Measurements from ENCODE around the gene ACACA.
"Not testable (repeated sequence)": the region's sequence is repeated elsewhere in the genome, so short reads cannot be mapped to it uniquely, and the experiment has no call there.

Gene ACACA

DNA sequence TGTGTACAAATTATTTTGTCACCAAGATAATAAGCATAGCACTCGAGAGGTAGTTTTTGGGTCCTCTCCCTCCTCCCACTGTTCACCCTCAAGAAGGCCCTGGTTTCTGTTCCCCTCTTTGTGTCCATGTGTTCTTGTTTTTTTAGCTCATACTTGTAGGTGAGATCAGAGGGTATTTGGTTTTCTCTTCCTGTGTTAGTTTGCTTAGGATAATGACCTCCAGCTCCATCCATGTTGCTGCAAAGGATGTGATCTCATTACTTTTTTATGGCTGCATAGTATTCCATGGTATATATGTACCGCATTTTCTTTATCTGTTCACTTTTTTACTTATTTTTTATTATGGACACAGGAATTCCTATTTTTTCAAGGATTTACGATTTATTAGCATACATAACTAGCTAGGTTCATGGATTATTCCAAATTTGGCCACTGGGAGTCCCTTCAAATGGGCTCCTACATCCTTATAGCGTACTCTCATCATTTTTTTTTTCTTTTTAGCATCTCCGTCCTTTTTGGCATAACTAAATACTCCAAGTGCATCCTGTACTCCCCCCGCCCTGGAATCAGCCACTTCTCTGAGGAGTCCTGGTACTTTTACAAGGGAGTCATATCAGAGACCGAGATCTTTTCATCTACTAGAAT is 7.4 kb upstream of the ACACA start:
- H3K36me3 ChIP-seq (ENCODE audit: insufficient read depth, low read length), result no peaks in the 10 kb centered on the region
- no peaks in the 10 kb centered on the region for H3K9me3 ChIP-seq (ENCODE audit: control insufficient read depth, insufficient read depth, low read length)
- no peaks in the 10 kb centered on the region for H3K4me1 ChIP-seq (ENCODE audit: insufficient read depth, low read length)
- H3K9ac ChIP-seq (ENCODE audit: low read depth, low read length), result no peak overlapping the region

- Histone ChIP-seq H3K9ac (ENCODE audit: low read depth, low read length) (no peak overlapping the region), H3K36me3 (ENCODE audit: insufficient read depth, low read length) (no peaks in the 10 kb centered on the region), H3K4me1 (ENCODE audit: insufficient read depth, low read length) (no peaks in the 10 kb centered on the region), H3K9me3 (ENCODE audit: control insufficient read depth, insufficient read depth, low read length) (no peaks in the 10 kb centered on the region)
Measured at GRCh38 chr17:37410357-37410756, 3.7 kb upstream of the ACACA start.

GRCh38 chr17:37408145-37408479 is 1.5 kb upstream of the ACACA start:
- H3K36me3 ChIP-seq (ENCODE audit: insufficient read depth, low read length); H3K4me1 ChIP-seq (ENCODE audit: insufficient read depth, low read length); H3K9ac ChIP-seq (ENCODE audit: low read depth, low read length); H3K9me3 ChIP-seq (ENCODE audit: control insufficient read depth, insufficient read depth, low read length): not testable (repeated sequence)

- Histone ChIP-seq H3K4me1 (ENCODE audit: insufficient read depth, low read length) (0 out of 2 replicates have a peak, but pooled peaks cover 3% of the 10 kb centered on the region), H3K9me3 (ENCODE audit: control insufficient read depth, insufficient read depth, low read length) (no peaks in the 10 kb centered on the region), H3K9ac (ENCODE audit: low read depth, low read length) (peak overlapping the region; percentile 99), H3K36me3 (ENCODE audit: insufficient read depth, low read length) (no peaks in the 10 kb centered on the region)
Measured at GRCh38 chr17:37405955-37406634, 541 bp downstream of the ACACA start.

DNA sequence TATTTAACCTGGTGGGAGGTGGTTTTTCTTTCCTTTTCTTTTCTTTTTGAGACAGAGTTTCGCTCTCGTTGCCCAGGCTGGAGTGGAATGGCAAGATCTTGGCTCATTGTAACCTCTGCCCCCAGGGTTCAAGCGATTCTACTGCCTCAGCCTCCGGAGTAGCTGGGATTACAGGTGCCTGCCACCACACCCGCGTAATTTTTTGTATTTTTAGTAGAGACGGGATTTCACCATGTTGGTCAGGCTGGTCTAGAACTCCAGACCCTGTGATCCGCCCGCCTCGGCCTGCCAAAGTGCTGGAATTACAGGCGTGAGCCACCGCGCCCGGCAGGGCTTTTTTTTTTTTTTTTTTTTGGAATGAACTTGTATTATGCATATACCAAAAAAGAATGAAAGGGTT is 1.1 kb downstream of the ACACA start:
- H3K9ac ChIP-seq (ENCODE audit: low read depth, low read length), result peak overlapping the region; percentile 99; the same call in 1 of the 2 replicates
- not testable (repeated sequence) for H3K4me1 ChIP-seq (ENCODE audit: insufficient read depth, low read length); H3K36me3 ChIP-seq (ENCODE audit: insufficient read depth, low read length); H3K9me3 ChIP-seq (ENCODE audit: control insufficient read depth, insufficient read depth, low read length)

DNA sequence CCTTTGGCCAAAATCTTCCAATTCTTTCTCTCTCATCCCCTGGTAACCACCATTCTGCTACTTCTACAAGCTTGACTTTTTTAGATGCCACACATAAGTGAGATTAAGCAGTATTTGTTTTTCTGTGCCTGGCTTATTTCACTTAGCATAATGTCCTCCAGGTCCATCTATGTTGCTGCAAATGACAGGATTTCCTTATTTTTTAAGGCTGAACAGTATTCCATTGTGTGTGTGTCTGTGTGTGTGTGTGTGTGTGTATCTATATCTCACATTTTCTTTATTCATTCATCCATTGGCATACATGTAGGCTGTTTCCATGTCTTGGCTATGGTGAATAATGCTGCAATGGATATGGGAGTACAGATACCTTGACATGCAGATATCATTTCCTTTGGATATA is 6.1 kb downstream of the ACACA start:
- Histone ChIP-seq H3K9me3 (ENCODE audit: control insufficient read depth, insufficient read depth, low read length) (no peaks in the 10 kb centered on the region), H3K9ac (ENCODE audit: low read depth, low read length) (no peak overlapping the region), H3K36me3 (ENCODE audit: insufficient read depth, low read length) (no peaks in the 10 kb centered on the region), H3K4me1 (ENCODE audit: insufficient read depth, low read length) (0 out of 2 replicates have a peak, but pooled peaks cover 3% of the 10 kb centered on the region)

GRCh38 chr17:37399265-37399803 is 7.3 kb downstream of the ACACA start:
- Histone ChIP-seq H3K4me1 (ENCODE audit: insufficient read depth, low read length) (no peaks in the 10 kb centered on the region), H3K36me3 (ENCODE audit: insufficient read depth, low read length) (no peaks in the 10 kb centered on the region), H3K9ac (ENCODE audit: low read depth, low read length) (no peak overlapping the region), H3K9me3 (ENCODE audit: control insufficient read depth, insufficient read depth, low read length) (no peaks in the 10 kb centered on the region)

DNA sequence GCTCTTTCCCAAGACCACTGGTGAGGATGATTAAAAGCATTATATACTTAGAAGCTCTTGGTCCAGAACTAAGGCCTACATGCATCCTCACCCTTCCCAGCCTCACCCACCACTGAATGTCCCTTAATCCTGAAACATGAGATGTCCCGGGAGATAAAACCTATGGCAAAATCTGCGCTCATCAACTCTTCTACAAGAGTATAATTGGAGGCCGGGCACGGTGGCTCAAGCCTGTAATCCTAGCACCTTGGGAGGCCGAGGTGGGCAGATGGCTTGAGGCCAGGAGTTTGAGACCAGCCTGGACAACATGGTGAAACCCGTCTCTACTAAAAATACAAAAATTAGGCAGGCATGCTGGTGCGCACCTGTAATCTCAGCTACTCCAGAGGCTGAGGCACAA is 13.3 kb downstream of the ACACA start:
- H3K9me3 ChIP-seq (ENCODE audit: control insufficient read depth, insufficient read depth, low read length), result no peaks in the 10 kb centered on the region
- no peak overlapping the region for H3K9ac ChIP-seq (ENCODE audit: low read depth, low read length)
- peaks cover 10% of the 10 kb centered on the region; the same call in 1 of the 2 replicates for H3K4me1 ChIP-seq (ENCODE audit: insufficient read depth, low read length)
- no peaks in the 10 kb centered on the region for H3K36me3 ChIP-seq (ENCODE audit: insufficient read depth, low read length)

- Histone ChIP-seq H3K4me1 (ENCODE audit: insufficient read depth, low read length) (peaks cover 12% of the 10 kb centered on the region; the same call in 1 of the 2 replicates), H3K9ac (ENCODE audit: low read depth, low read length) (no peak overlapping the region), H3K9me3 (ENCODE audit: control insufficient read depth, insufficient read depth, low read length) (no peaks in the 10 kb centered on the region), H3K36me3 (ENCODE audit: insufficient read depth, low read length) (no peaks in the 10 kb centered on the region)
Measured at GRCh38 chr17:37392024-37392590, 14.5 kb downstream of the ACACA start.

GRCh38 chr17:37391146-37391545 is 15.5 kb downstream of the ACACA start:
- Histone ChIP-seq H3K9me3 (ENCODE audit: control insufficient read depth, insufficient read depth, low read length) (no peaks in the 10 kb centered on the region), H3K4me1 (ENCODE audit: insufficient read depth, low read length) (peaks cover 12% of the 10 kb centered on the region; the same call in 1 of the 2 replicates), H3K36me3 (ENCODE audit: insufficient read depth, low read length) (no peaks in the 10 kb centered on the region), H3K9ac (ENCODE audit: low read depth, low read length) (no peak overlapping the region)

DNA sequence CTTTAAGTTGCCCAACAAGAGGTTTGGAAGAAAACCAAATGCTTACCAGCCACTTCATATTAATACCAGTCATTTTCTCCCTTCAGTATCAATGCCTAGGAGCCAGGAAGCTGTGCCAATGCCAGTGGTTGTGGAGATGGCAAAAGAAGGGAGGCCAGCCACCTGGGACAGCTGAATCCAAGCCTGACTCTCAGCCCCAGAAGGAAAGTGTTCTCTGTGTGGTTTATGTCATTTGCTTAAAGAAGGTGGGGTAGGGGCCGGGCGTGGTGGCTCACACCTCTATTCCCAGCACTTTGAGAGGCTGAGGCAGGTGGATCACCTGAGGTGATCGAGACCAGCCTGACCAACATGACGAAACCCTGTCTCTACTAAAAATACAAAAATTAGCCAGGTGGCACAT is 17.5 kb downstream of the ACACA start:
- H3K4me1 ChIP-seq (ENCODE audit: insufficient read depth, low read length), result peaks cover 12% of the 10 kb centered on the region; the same call in 1 of the 2 replicates
- H3K9me3 ChIP-seq (ENCODE audit: control insufficient read depth, insufficient read depth, low read length), result no peaks in the 10 kb centered on the region
- H3K36me3 ChIP-seq (ENCODE audit: insufficient read depth, low read length), result no peaks in the 10 kb centered on the region
- no peak overlapping the region for H3K9ac ChIP-seq (ENCODE audit: low read depth, low read length)

DNA sequence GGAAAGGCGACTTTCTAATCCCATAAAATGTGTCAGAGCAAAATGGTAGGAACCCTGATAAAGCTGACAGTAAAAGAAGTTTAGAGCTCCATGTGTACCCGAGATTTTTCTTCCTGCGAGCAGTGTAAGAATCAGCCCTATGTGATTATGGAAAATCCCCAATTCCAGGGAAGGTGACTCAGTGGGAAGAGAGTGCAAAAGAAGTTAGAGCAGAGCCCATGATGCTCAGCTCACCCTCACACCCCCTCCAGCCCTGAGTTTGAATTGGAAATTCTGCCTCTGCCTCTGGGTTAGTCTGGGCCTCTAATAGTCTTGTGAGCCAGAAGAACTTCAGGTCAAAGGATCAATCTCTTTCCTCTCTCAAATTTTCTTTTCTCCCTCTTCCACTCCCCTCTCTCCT is 18.4 kb downstream of the ACACA start:
- peaks cover 12% of the 10 kb centered on the region; the same call in 1 of the 2 replicates for H3K4me1 ChIP-seq (ENCODE audit: insufficient read depth, low read length)
- no peaks in the 10 kb centered on the region for H3K36me3 ChIP-seq (ENCODE audit: insufficient read depth, low read length)
- H3K9me3 ChIP-seq (ENCODE audit: control insufficient read depth, insufficient read depth, low read length), result no peaks in the 10 kb centered on the region
- H3K9ac ChIP-seq (ENCODE audit: low read depth, low read length), result no peak overlapping the region

DNA sequence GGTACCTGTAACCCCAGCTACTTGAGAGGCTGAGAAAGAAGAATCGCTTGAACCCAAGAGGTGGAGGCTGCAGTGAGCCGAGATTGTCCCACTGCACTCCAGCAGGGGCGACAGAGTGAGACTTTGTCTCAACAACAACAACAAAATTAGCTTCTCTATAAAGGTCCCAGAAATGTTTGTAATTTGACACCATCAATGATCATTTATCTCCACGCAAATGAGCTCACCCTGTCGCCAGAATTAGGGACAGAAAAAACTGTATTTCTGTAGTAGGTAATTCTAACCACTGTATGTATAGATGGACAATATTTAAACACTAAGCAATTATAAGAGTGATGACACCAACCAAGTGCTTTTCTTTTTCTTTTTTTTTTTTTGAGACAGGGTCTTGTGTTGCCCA is 20.2 kb downstream of the ACACA start:
- Histone ChIP-seq H3K4me1 (ENCODE audit: insufficient read depth, low read length) (peaks cover 7% of the 10 kb centered on the region; the same call in 1 of the 2 replicates), H3K9ac (ENCODE audit: low read depth, low read length) (no peak overlapping the region), H3K9me3 (ENCODE audit: control insufficient read depth, insufficient read depth, low read length) (no peaks in the 10 kb centered on the region), H3K36me3 (ENCODE audit: insufficient read depth, low read length) (no peaks in the 10 kb centered on the region)

GRCh38 chr17:37385474-37385990 is 21.1 kb downstream of the ACACA start:
- H3K9ac ChIP-seq (ENCODE audit: low read depth, low read length), result no peak overlapping the region
- H3K9me3 ChIP-seq (ENCODE audit: control insufficient read depth, insufficient read depth, low read length), result no peaks in the 10 kb centered on the region
- no peaks in the 10 kb centered on the region for H3K36me3 ChIP-seq (ENCODE audit: insufficient read depth, low read length)
- H3K4me1 ChIP-seq (ENCODE audit: insufficient read depth, low read length), result peaks cover 7% of the 10 kb centered on the region; the same call in 1 of the 2 replicates

Measured in ES-I3 (cell line).